Activated T-helper 1 cell treated with anti-CD3 and anti-CD28 coated beads, Interleukin-2, amount 50 U/mL, for 16 hours (primary cell): ENCODE measurements around the gene ENPP1.
"Not testable (repeated sequence)": the region's sequence is repeated elsewhere in the genome, so short reads cannot be mapped to it uniquely, and the experiment has no call there.

Source experiments
- DNase-seq, 2 donors: peaks; one replicate each; pipeline ENCODE4 v3.0.0-alpha.2; 2020; ENCODE audit warnings: low read depth in 1 of 2, low spot score in 1 of 2

Gene ENPP1

DNA sequence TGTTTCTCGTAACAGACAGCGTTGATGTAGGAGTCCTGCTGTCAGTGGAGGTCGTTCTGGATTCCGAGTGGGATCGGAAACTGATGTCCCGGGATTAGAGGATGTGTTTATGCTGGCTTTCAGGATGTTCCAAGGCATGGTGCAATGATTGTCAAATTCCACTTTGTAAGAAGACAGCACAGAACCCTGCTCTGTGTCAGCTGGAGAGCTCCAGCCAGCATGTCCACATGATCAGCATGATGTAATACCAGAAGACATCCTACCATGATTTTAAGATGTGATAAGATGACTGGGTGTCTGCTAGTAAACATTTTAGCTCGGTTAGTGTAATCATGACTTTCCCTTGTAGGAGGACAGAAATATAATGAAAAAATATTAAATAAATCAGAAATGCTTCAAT lies 20.3 kb downstream of the ENPP1 start:
- no peak for DNase-seq

DNA sequence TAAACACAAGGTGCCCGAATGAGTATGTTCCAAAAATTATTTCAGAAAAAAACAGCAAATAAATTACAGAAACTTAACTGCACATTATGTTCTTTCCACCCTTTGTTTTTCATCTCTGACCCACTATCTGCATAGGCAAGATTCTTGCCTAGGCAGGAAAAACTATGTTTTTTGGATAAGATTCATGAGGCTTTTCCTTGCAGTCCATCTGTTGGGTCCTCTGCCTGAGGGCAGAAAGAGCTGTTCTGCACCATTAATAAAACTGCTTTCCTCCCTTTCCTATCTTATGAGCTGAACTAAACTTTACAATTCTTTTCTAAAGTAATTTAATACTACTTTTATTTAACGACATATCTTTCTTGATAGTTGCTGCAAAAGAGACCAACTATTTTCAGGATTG lies 21.1 kb downstream of the ENPP1 start:
- DNase-seq, result no peak

DNA sequence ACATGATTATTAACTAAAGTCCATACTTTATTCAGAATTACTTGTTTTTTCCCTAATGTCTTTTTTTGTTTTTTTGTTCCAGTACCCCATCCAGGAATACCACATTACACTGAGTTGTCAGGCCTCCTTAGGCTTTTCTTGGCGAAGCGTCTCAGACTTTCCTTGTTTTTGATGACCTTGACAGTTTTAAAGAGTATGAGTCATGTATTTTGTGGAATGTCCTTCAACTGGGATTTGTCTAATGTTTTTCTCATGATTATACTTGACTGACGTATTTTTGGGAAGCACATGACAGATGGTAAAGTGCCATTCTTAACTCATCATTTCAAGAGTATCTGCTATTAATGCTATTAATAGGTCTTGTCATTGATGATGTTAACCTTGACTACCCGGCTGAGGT lies 23.6 kb downstream of the ENPP1 start:
- DNase-seq, result no peak

DNA sequence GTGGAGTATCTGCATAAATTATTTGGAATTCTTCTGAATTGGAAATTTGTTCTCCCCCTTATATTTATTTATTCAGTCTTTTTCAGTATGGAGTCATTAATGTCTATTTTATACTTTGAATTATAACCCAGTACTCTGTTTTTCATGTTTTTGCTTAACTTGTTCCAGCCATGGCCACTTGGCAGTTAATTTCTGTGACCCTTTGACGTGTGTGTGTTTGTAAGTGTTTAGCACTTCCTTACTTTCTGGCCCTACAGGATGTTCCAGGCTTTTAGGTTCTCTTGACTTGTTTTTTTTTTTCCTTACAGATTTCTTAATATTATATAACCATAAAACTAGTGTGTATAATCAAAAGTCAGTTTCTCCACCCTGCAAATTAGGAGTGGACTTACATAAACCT lies 24.1 kb downstream of the ENPP1 start:
- DNase-seq, result no peak

DNA sequence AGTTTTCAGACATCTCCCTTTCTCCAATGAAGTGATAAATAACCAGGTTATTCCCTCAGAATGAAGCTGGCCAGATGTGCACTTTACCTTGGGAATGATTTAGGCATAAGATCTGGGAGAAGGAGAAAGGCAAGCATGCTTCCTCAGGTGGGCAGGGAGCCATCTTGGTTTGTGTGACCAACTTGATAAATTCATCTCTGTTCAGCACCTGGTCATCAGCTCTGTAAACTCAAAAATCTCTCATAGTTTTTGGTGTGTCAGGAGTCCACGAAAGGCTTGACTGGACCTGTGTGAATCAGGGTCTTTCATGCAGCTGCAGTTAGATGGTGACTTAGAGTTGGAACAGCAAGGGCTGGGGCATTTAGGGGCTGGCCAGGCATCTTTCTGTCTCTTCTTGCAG lies 24.5 kb downstream of the ENPP1 start:
- no peak for DNase-seq

DNA sequence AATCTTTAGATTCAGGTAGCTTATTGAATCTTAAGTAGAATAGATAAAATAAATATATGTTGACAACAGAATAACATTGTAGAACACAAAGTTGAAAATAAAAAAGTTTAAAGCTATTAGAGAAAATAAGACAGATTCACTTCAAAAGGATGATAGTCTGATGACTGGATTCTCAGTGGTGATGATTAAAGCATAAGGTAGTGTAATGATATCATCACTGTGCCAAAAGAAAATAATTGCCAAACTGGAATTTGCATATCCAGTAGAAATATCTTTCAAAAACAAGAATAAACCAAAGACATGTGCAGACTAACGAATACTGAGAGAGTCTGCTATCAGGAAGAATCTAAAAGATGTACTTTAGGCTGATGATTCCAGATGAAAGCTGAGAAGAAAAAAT lies 30.2 kb downstream of the ENPP1 start:
- no peak for DNase-seq

DNA sequence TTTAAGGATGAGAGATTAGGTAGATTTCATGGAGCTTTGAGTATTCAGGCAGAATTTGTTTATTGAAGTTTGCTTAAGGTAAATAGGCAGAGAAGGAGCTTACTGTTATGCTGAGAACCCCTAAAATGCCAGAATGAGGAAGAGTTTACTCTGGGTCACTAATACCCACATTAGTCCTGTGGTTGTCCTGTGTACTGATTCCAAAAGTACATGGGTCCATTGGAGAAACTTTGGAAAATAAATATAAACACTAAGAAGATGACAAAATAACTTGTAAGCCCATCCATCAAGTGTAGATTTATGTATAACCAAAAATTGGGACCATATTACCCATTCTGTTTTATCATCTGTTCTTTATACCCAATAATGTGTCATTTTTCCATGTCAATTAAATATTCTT lies 31.6 kb downstream of the ENPP1 start:
- DNase-seq, result no peak

DNA sequence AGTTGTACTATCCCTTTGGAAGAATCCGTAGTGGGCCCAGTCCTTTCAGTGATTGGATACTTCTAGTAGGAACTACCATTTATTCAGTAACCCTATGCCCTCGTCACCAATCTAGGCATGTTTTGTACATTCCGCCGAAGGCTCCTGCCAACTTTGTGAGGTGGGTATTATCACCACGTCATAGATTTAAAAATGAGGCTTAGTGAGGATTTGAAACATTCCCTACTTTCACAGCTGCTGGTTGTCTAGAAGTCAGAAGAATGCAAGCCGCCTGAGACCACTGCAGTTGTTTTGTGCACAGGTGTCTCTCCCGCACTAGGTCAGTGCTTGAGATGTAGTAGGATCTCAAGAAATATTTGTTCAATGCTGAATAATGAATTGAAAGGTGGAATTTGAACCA lies 32.6 kb downstream of the ENPP1 start:
- no peak for DNase-seq

DNA sequence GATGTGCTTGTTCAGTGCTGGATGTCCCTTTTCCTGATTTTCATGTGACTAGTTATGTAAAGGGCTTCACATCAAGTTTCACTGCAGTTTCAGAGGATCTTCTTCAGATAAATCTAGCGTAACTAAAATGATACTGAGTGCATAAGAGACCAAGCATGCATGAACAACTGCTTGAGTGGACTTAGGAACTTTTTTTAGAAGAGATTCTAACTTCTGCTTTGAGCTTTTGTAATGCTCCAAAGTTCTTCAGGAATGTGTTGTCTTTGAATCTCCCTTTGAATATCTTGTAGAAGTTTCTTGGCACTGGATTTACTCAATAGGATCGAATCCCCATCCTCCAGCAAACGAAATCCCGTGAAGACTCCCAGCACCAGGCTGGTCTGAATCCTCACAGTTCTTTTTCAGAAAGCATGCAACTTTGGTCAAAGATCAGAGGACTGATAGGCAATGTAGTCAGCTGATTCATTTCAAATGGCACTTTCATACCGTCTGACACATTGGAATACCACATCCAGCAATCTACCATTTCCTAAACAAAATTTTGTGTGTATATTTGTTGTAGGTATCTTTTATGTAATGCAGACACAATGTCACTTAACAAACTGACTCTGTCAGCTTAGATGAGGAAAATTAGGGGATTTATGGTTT lies 33.2 kb downstream of the ENPP1 start:
- no peak for DNase-seq

DNA sequence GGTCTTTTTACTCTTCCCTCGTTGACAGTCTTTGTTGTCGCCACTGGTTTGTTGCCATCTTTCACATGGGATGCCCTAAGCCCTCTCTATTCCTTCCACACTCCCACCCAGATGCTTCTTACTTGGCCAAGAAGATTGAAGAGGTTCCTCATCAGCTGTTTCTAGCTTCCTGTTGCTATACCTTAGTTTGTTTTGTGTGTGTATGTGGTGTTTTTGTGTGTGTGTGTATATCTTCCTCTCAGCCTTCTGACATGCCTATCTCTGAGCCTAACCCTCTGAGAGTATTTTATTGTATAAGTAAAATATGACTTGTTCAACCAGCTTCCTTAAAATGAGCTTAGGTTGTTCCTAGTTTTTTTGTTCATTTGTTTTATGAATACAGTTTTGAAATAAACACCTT lies 35.9 kb downstream of the ENPP1 start:
- no peak for DNase-seq

DNA sequence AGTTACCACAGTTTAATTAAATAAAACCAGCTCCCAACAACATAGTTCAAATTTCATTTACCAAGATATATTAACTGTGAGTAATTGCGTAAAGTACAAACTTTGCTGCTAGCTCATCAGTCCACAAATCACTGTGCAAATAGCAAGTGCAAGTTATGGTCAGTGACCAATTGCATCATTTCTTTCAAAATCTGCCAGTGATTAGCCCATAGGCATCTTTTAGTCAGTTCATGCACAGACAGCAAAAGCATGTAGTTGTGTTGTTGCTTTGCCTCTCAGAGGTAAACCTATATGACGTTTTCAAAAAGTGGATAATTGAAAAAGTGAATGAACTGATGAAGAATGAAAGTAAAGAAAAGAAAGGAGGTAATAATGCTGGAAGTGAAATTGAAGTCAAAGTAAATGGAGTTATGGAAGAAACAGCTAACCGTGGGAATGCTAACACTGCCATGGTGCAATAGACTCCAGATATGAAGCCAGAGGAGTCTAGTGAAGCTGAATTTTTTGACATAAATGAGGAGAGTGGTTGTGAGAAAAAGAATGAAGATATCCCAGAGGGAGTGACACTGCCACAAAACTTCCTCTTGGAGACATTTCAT lies 36.5 kb downstream of the ENPP1 start:
- no peak for DNase-seq

DNA sequence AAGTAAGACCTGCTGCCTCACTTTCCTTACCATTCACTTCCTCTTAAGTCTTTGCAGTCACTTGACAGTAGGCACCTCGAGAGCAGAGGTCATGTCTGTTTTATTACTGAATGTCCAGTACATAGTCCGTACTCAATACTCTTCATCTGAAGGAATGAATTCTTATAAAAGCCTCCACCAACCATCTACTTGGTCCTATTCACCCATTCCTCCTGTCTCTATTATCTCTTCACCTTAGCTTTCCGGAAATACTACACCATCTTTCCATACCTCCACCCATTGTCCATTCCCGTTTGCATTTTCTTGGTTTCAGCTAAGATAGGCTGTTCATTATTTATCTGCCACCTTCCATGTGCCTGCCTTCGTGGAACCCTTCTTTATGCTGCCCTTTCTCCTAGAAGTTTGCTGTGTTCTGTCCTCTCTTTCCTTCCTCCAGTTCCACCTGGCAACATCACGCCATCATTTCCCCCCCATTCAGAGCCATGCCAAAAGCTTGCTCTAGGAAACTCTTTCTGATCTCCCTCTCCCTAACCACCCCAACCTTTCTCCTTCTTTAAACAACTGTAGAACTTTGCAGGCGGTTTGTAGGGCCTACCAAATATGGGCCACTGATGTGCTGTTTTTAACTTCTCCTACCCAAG lies 38.3 kb downstream of the ENPP1 start:
- DNase-seq, result no peak

DNA sequence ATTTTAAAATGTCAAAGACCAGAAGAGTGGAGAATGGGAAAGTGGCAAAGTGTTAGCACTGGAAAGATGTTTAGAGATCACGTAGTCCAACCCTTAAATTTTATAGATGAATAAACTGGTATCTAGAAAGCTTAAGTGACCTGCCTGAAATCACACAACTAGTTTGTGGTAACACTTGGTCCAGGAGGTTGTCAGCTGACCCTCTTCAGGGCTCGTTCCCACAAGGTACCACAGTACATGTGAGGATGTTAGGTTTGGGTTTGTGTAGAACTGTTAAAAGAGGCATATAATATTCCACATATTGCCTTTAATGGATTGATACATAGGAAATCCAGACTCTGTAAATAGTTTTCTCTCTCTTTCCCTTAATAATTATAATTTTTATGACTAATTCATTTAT lies 39.1 kb downstream of the ENPP1 start:
- no peak for DNase-seq

DNA sequence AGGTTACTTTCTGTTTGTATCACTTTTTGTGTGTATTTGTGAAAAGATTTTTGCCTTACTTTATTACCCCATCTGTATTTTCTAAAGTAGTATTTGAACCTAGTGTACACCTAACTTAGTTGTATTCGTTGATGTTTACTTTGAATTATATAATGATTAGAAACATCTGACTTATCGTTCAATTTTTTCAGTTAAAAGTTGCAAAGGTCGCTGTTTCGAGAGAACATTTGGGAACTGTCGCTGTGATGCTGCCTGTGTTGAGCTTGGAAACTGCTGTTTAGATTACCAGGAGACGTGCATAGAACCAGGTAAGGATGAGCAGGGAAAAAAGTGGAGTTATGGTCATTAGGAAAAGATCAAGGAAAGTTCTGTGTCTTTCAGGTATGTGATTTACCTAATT lies 42.0 kb downstream of the ENPP1 start:
- DNase-seq, result no peak

DNA sequence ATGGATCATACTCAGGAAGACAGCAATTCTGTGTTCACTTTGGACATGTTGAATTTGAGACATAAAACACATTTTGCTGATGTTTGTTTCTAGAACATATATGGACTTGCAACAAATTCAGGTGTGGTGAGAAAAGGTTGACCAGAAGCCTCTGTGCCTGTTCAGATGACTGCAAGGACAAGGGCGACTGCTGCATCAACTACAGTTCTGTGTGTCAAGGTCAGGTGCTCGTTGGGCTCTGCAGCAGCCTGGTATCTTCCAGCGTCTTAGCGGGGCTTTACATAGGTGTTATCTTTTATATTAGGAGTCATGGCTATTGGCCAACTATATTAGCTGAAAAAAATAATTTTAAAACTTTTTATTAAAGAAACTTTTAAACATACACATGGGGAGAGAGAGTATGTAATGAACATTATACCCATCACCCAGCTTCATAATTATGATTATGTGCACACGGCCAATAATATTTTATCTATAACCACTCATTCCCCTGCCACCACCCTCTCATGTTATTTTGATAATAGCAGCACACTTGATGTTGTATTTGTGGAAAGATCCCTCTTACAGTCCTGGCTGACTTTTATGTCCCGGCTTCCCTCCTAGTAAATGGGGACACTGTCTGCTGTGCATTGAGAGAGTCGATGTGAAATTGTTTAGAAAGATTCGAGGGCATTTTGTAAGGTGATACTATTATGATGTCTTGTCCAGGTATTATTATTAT lies 43.4 kb downstream of the ENPP1 start:
- no peak for DNase-seq

DNA sequence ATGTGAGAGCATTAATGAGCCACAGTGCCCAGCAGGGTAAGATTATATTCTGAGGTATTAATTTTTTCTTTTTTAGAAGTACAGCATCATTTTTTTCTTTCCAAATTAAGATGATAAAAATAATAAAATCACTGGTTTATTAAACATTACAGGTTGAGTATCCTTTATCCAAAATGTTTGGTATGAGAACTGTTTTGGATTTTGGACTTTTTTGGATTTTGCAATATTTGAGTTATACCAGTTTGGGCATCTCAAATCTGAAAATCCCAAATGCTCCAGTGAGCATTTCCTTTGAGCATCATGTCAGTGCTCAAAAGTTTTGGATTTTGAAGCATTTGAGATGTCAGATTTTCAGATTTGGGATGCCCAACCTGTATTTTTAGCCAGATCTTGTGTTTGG lies 44.4 kb downstream of the ENPP1 start:
- DNase-seq, result no peak

DNA sequence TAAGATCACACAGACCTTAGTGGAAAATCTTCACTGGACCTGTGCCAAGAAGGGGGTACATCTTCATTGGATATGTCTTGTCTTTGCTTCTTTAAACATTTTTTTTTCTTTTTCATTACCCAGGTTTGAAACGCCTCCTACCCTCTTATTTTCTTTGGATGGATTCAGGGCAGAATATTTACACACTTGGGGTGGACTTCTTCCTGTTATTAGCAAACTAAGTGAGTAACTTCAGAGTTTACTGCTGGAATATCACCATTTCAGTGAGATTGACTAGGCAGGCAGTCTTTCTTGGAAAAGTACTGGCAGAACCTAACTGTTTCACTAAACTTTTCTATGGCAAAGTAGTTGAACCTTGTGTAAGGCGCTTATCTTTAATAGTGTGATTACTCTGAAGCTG lies 47.0 kb downstream of the ENPP1 start:
- no peak for DNase-seq

DNA sequence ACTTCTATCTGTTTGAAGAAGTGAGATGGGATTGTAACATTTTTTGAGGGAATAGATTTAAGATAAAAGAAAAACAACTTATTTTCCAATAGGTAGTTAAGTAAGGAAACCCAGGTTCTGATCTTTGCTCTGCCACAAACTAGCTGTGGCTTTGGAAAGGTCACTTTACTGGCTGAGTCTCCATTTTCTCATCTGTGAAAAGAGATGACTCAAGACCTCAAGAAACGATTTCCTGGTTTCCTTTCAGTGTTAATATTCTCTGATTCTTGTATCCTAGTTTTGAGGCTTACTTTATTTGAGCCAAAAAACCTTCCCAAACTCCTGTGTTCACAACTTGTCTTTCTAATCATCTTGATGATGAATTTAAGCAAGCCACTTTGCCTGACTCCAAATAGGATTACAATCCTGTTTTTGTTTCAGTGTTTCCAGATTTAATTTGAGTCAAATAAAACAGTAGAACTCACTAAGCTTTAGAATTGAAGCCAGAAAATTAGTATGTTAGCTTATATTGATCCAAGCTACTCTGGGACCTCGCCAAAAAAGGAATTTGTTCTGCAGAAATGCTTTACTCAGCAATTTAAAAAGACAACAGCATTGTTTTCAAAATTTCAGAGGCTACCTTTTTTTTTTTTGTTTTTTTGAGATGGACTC lies 51.1 kb downstream of the ENPP1 start:
- DNase-seq, result no peak

DNA sequence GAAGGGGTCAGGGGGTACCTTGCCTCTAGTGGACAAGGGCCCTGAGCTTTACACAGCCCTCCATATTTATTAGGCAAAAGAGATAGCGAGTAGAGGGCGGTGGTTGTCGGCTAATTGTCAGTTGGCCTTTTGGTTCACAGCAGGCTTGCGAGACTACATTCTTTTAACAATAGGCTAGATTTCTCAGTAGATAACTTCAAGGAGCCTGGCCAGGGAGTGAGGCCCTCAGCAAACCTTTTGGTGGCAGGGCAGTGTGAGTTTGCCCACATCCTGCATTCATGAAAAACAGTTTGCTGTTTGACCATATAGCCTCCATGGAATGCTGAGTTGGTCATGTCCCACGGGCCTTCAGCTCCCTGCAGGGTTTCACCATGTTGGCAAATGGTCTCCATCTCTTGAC lies 51.8 kb downstream of the ENPP1 start:
- not testable (repeated sequence) for DNase-seq

DNA sequence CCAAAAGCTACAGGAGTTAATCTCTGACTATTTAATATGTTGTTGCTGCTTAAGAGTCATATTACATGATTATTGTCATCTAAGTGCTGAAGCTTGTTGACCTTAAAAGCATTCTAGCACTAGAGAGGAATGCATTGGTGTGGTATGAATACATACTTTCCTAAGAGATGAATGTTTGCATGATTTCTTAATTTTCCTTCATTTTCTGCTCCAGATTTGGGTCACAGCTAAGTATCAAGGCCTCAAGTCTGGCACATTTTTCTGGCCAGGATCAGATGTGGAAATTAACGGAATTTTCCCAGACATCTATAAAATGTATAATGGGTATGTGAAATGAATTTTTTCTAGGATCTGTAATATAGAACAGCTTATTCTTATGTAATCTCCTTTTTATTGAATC lies 53.6 kb downstream of the ENPP1 start:
- DNase-seq, result no peak

DNA sequence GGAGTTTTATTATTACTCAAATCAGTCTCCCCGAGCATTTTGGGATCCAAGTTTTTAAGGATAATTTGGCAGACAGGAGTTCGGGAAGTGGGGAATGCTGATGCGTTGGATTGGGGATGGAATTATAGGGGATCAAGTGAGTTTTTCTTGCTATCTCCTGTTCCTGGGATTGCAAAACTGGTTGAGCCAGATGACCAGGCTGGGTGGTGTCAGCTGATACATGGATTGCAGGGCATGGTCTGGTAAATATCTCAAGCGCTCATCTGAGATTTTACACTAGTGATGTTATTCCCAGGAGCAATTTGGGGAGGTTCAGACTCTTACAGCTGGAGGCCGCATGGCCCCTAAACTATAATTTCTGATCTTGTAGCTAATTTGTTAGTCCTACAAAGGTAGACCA lies 54.7 kb downstream of the ENPP1 start:
- no peak for DNase-seq

DNA sequence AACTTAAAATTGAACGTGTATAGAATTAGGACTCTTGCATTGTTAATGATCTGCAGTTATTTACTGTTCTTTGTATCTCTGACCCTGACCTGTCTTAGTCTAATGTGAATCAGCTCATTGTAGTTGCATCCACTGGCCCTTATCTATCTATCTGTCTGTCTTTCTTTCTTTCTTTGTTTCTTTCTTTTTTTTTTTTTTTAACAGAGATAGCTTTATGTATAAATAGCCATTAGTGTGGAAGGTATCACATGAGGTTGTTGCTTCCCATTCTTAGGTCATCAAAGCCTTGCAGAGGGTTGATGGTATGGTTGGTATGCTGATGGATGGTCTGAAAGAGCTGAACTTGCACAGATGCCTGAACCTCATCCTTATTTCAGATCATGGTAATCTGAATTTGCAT lies 59.9 kb downstream of the ENPP1 start:
- DNase-seq, result no peak
